OCI-LY3 (cell line): ENCODE measurements around the gene PIK3AP1.

Experiments
- H2AFZ ChIP-seq: fragments of 200-600, 300-600 bp; shearing (Covaris generic); 2 replicates; pipeline ENCODE4 v1.6.0; 2014; ENCODE audit warnings: antibody characterized with exemption, low read depth, low read length
- H3K27ac ChIP-seq: fragments of 200-600, 300-600 bp; sonication (generic); 2 replicates; pipeline ENCODE4 v1.5.1; 2014; ENCODE audit warnings: mild to moderate bottlenecking, low read length, moderate library complexity, mixed read lengths
- H3K27me3 ChIP-seq: fragments of 200-600, 300-600 bp; sonication (generic); 2 replicates; pipeline ENCODE4 v1.6.1; 2014; ENCODE audit warnings: low read depth, low read length, mixed read lengths
- H3K36me3 ChIP-seq: fragments of 200-600, 300-600 bp; sonication (generic); replicated peaks from 2 replicates; pipeline ENCODE3; 2014; ENCODE audit warnings: low read depth, low read length, mixed read lengths
- H3K4me1 ChIP-seq: fragments of 300-600, 200-600 bp; sonication (generic); 2 replicates; pipeline ENCODE4 v1.6.1; 2014; ENCODE audit warnings: low read length, mixed read lengths
- H3K4me2 ChIP-seq: fragments of 200-600, 300-600 bp; sonication (generic); 2 replicates; pipeline ENCODE4 v1.6.1; 2014; ENCODE audit warnings: low read length, mixed read lengths
- H3K4me3 ChIP-seq: fragments of 300-600, 200-600 bp; sonication (generic); 2 replicates; pipeline ENCODE4 v1.5.1; 2014; ENCODE audit warnings: antibody characterized with exemption, mild to moderate bottlenecking, low read length, moderate library complexity
- H3K79me2 ChIP-seq: fragments of 300-600, 200-600 bp; shearing (Covaris generic); 2 replicates; pipeline ENCODE4 v1.6.1; 2014; ENCODE audit warnings: mild to moderate bottlenecking, low read length, mixed read lengths
- H3K9ac ChIP-seq: fragments of 300-600, 200-600 bp; shearing (Covaris generic); 2 replicates; pipeline ENCODE4 v1.6.0; 2014; ENCODE audit warnings: mild to moderate bottlenecking, low read length, moderate library complexity
- H3K9me3 ChIP-seq: fragments of 200-600, 300-600 bp; shearing (Covaris generic); 2 replicates; pipeline ENCODE4 v1.6.1; 2014; ENCODE audit warnings: low read length, mixed read lengths; ENCODE audit not compliant: insufficient read depth
- H4K20me1 ChIP-seq: fragments of 200-600, 300-600 bp; sonication (generic); 2 replicates; pipeline ENCODE4 v1.6.1; 2016; ENCODE audit warnings: low read length, mixed read lengths; ENCODE audit not compliant: insufficient read depth
- CTCF ChIP-seq: fragments of 200-600, 300-600 bp; sonication (generic); IDR thresholded peaks from 2 replicates; pipeline ENCODE4 v1.5.1; 2014; ENCODE audit warnings: antibody characterized with exemption, low read length, low read depth
- EZH2phosphoT487 ChIP-seq: fragments of 200-600 bp; shearing (Covaris generic); IDR thresholded peaks from 2 replicates; pipeline ENCODE4 v1.6.1; 2018; ENCODE audit warnings: antibody characterized with exemption, mixed run types, low read depth

PIK3AP1 gene

GRCh38 chr10:96671211-96671890, 49.0 kb downstream of the PIK3AP1 start:
- Histone ChIP-seq H3K36me3 (peaks cover 10% of the 10 kb centered on the region), H3K4me1 (peaks cover 65% of the 10 kb centered on the region), H3K9ac (no peak overlapping the region), H3K27me3 (no peaks in the 10 kb centered on the region), H3K4me3 (no peak overlapping the region), H3K9me3 (no peaks in the 10 kb centered on the region), H3K4me2 (peak overlapping the region; percentile 6; the same call in 1 of the 2 replicates), H3K79me2 (peaks cover 20% of the 10 kb centered on the region), H3K27ac (no peak overlapping the region), H2AFZ (no peak overlapping the region), H4K20me1 (peaks cover 3% of the 10 kb centered on the region; the same call in 1 of the 2 replicates)
- TF ChIP-seq EZH2phosphoT487 (no peak), CTCF (no peak)

- Histone ChIP-seq H3K27me3 (no peaks in the 10 kb centered on the region), H3K36me3 (peaks cover 10% of the 10 kb centered on the region), H2AFZ (no peak overlapping the region), H3K4me3 (no peak overlapping the region), H3K9me3 (no peaks in the 10 kb centered on the region), H3K27ac (no peak overlapping the region), H3K9ac (no peak overlapping the region), H3K79me2 (peaks cover 17% of the 10 kb centered on the region), H3K4me2 (0 out of 2 replicates have a peak overlapping the region, but pooled peaks have one; percentile 6), H3K4me1 (peaks cover 66% of the 10 kb centered on the region), H4K20me1 (peaks cover 3% of the 10 kb centered on the region; the same call in 1 of the 2 replicates)
- TF ChIP-seq CTCF, result no peak
Observed at GRCh38 chr10:96670786-96671185, 49.5 kb downstream of the PIK3AP1 start.

GRCh38 chr10:96667401-96667800, 52.9 kb downstream of the PIK3AP1 start:
- H2AFZ ChIP-seq, result no peak overlapping the region
- no peaks in the 10 kb centered on the region for H3K9me3 ChIP-seq
- H3K9ac ChIP-seq, result no peak overlapping the region
- H3K4me1 ChIP-seq, result peaks cover 48% of the 10 kb centered on the region
- TF ChIP-seq CTCF (no peak), EZH2phosphoT487 (no peak)
- H4K20me1 ChIP-seq, result peaks cover 3% of the 10 kb centered on the region; the same call in 1 of the 2 replicates
- peaks cover 7% of the 10 kb centered on the region for H3K79me2 ChIP-seq
- peak overlapping the region; percentile 71; the same call in 1 of the 2 replicates for H3K4me2 ChIP-seq
- peaks cover 4% of the 10 kb centered on the region for H3K36me3 ChIP-seq
- H3K27ac ChIP-seq, result 0 out of 2 replicates have a peak overlapping the region, but pooled peaks have one; percentile 30
- H3K4me3 ChIP-seq, result no peak overlapping the region
- H3K27me3 ChIP-seq, result no peaks in the 10 kb centered on the region

DNA sequence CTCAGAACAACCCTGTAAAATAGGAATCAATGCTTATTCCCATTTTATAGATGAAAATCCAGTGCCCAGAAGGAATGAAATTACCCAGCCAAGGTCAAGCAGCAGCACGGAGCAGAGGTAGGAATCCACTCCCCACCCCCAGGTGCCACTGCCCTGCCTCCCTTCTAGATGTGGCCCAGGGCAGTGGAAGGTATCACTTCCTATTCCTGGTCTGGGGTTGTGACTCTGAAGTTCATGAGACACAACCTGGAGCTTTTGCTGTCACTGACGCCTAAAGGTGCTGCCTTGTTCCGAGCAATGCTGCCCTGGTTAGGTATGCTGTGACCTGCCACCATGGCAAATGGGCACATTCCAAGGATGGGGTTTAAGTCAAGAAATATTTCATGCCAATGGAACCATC, 53.6 kb downstream of the PIK3AP1 start:
- TF ChIP-seq CTCF (no peak), EZH2phosphoT487 (no peak)
- peaks cover 43% of the 10 kb centered on the region for H3K4me1 ChIP-seq
- H3K9ac ChIP-seq, result no peak overlapping the region
- peak overlapping the region; percentile 21; the same call in 1 of the 2 replicates for H3K4me3 ChIP-seq
- H2AFZ ChIP-seq, result no peak overlapping the region
- H3K9me3 ChIP-seq, result no peaks in the 10 kb centered on the region
- H3K27me3 ChIP-seq, result no peaks in the 10 kb centered on the region
- peaks cover 3% of the 10 kb centered on the region; the same call in 1 of the 2 replicates for H4K20me1 ChIP-seq
- H3K4me2 ChIP-seq, result peak overlapping the region; percentile 71
- no peaks in the 10 kb centered on the region for H3K36me3 ChIP-seq
- H3K27ac ChIP-seq, result peak overlapping the region; percentile 30; the same call in 1 of the 2 replicates
- H3K79me2 ChIP-seq, result peaks cover 7% of the 10 kb centered on the region
